ENCODE measurements around the gene LSP1. TPM values are rescaled to one million over a fixed set of nuclear protein-coding genes. Genes with fewer than 3 reads are reported as not detected.

The LSP1 gene
- total and polyA plus RNA-seq, 2 of the 13 experiments (the other 11 are each of a cell fraction or from before 2014, with no cell fraction given), result 0.59 to 1.00 TPM

GRCh38 chr11:1934335-1935155 is 81.7 kb downstream of the LSP1 start:
- no peaks in the 10 kb centered on the region for H3K4me1 ChIP-seq (ENCODE audit: insufficient read depth, low read length)
- in situ Hi-C loops (cut with HindIII; ENCODE audit: extremely low pct_ligation_motif_present, low pct_unique_long_range_greater_than_20kb), result no loop called here
- ATAC-seq (no peak), DNase-seq (ENCODE audit: low spot score) (no peak), FAIRE-seq (no peak)
- intact Hi-C loops (cut with micrococcal nuclease; ENCODE audit: unreplicated experiment), result no loop called here
- no TSS peak for BruUV-seq (replicated peaks)
- H3K9me3 ChIP-seq (ENCODE audit: low read length), result no peaks in the 10 kb centered on the region
- H3K9ac ChIP-seq (ENCODE audit: insufficient read depth, low read depth, low read length), result no peak overlapping the region
- no peak overlapping the region for H3K27ac ChIP-seq (ENCODE audit: extremely low read length, insufficient read depth, low read length)
- 31% methylated on average over 10 of the region's 24 CpGs for WGBS (ENCODE audit: low lambda C conversion rate)
- H3K27me3 ChIP-seq (ENCODE audit: control insufficient read depth in 1 of 2, insufficient read depth in 2 of 2, low read length in 2 of 2), result peaks cover 21 to 76% of the 10 kb centered on the region in 2 experiments
- ChIA-PET POLR2A (no interaction called here), CTCF (ENCODE audit: low intra/inter-chr PET ratio, low total read pairs) (no interaction called here)
- no peak overlapping the region for H3K4me3 ChIP-seq (replicated peaks in 1 of 3; ENCODE audit: insufficient read depth in 1 of 3, low read depth in 2 of 3, low read length in 3 of 3)
- H3K36me3 ChIP-seq (replicated peaks in 1 of 2; ENCODE audit: control insufficient read depth in 1 of 2, insufficient read depth in 2 of 2, low read length in 2 of 2), result no peaks in the 10 kb centered on the region
- H3K4me2 ChIP-seq (ENCODE audit: low read depth, low read length), result no peak overlapping the region
- TF ChIP-seq MED13 (CRISPR knock-in tag; IDR thresholded peaks at IDR 0.05), result no peak
- TF ChIP-seq KDM5A (IDR thresholded peaks at IDR 0.05; ENCODE audit: borderline replicate concordance, low read length), result no peak
- no peak for TF ChIP-seq NCOA5 (CRISPR knock-in tag; IDR thresholded peaks at IDR 0.05)
- TF ChIP-seq, protein P1, sequence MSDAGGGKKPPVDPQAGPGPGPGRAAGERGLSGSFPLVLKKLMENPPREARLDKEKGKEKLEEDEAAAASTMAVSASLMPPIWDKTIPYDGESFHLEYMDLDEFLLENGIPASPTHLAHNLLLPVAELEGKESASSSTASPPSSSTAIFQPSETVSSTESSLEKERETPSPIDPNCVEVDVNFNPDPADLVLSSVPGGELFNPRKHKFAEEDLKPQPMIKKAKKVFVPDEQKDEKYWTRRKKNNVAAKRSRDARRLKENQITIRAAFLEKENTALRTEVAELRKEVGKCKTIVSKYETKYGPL (CRISPR knock-in tag; IDR thresholded peaks at IDR 0.05), result no peak
- no peak for TF ChIP-seq BATF2 (CRISPR knock-in tag; IDR thresholded peaks at IDR 0.05)
- no peak for TF ChIP-seq YEATS4 (CRISPR knock-in tag; IDR thresholded peaks at IDR 0.05; ENCODE audit: borderline replicate concordance)
- no peak for TF ChIP-seq ZNF629 (CRISPR knock-in tag; conservative IDR thresholded peaks at IDR 0.05)
- TF ChIP-seq ZBTB42 (CRISPR knock-in tag; IDR thresholded peaks at IDR 0.05), result no peak
- TF ChIP-seq MXI1 (IDR thresholded peaks at IDR 0.05; ENCODE audit: borderline replicate concordance, low read depth, low read length), result no peak
- TF ChIP-seq THAP9 (CRISPR knock-in tag; IDR thresholded peaks at IDR 0.05; ENCODE audit: borderline replicate concordance), result no peak
- no peak for TF ChIP-seq ZSCAN9 (CRISPR knock-in tag; IDR thresholded peaks at IDR 0.05; ENCODE audit: borderline replicate concordance)
- no peak overlapping the region for H2AFZ ChIP-seq (ENCODE audit: low read length)
- H3K79me2 ChIP-seq (ENCODE audit: insufficient read depth, low read length), result no peaks in the 10 kb centered on the region
- no peaks in the 10 kb centered on the region for H4K20me1 ChIP-seq (ENCODE audit: insufficient read depth, low read length)

All from HepG2 (cell line).